ENCODE measurements around the gene ARL17B. TPM values are rescaled to one million over a fixed set of nuclear protein-coding genes. Genes with fewer than 3 reads are reported as not detected.
"Not testable (repeated sequence)": the region's sequence is repeated elsewhere in the genome, so short reads cannot be mapped to it uniquely, and the experiment has no call there.

Gene ARL17B
- total RNA-seq: 11.2 and 11.4 TPM in 2 replicates
- long read RNA-seq, partial matches to known transcripts: 0 of 11 reads
- long read RNA-seq, other reads (novel, unspliced or antisense): 10 of 11 reads

DNA sequence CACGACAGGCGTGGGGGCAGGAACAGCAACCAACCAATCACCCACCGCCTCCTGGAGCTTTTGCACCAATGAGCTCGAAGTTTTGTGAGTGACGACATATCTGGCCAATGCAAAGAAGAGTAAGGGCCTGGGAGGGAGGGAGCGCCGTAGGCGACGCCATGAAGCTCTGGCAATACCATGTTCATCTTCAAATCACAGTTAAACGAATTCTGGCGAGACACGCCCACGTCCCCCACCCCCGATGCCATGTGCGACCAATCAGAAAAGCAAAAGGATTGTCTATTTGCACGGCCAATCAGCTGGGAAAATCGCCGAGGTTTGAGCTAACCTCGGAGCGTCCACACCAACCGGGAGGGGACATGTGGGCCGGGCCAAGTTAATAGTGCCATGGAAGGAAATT is at the start of gene ARL17B:
Gene ARL17B, minus strand, starts transcription at position 12 of the 400 bp plus-strand sequence. CDS start 3,369 bp downstream, outside the sequence.
- H3K4me1 Mint-ChIP-seq (ENCODE audit: unreplicated experiment); H3K4me3 Mint-ChIP-seq (ENCODE audit: unreplicated experiment); H3K27me3 Mint-ChIP-seq (ENCODE audit: unreplicated experiment); H3K9me3 Mint-ChIP-seq (ENCODE audit: unreplicated experiment); H3K36me3 Mint-ChIP-seq (ENCODE audit: unreplicated experiment); H3K27ac Mint-ChIP-seq (ENCODE audit: unreplicated experiment): not testable (repeated sequence)
- DNase-seq (ENCODE audit: extremely low spot score, unreplicated experiment): peak; percentile 95

DNA sequence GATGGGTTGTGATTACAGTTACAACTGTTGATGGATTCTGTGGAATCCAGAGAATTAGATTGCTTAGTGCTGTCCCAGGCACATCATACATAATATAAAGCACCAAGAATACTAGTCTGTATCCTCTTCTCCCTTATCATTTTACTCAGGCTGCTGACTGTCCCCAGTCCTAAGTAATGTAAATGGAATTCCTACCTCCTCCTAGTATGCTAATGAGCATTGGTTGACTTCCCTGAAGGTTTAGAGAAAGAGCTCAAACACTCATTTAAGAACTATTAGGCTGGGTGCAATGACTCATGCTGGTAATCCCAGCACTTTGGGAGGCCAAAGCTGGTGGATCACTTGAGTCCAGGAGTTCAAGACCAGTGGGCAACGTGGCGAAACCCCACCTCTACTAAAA is 48.3 kb upstream of the ARL17B start:
- H3K4me1 Mint-ChIP-seq (ENCODE audit: unreplicated experiment); H3K9me3 Mint-ChIP-seq (ENCODE audit: unreplicated experiment); H3K27ac Mint-ChIP-seq (ENCODE audit: unreplicated experiment); H3K27me3 Mint-ChIP-seq (ENCODE audit: unreplicated experiment); DNase-seq (ENCODE audit: extremely low spot score, unreplicated experiment); H3K36me3 Mint-ChIP-seq (ENCODE audit: unreplicated experiment); H3K4me3 Mint-ChIP-seq (ENCODE audit: unreplicated experiment): not testable (repeated sequence)

DNA sequence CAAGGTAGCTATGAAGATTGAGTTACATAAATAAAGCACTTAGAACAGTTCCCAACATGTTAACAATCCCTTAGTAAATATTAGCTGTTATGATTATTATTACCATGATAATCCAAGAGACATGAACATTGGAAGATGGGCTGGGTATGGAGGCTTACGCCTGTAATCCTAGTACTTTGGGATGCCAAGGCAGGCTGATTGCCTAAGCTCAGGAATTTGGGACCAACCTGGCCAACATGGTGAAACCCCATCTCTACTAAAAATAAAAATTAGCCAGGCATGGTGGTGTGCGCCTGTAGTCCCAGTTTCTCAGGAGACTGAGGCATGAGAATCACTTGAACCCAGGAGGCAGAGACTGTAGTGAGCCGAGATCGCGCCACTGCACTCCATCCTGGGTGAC is 45.6 kb upstream of the ARL17B start:
- not testable (repeated sequence) for H3K9me3 Mint-ChIP-seq (ENCODE audit: unreplicated experiment); H3K4me1 Mint-ChIP-seq (ENCODE audit: unreplicated experiment); H3K27ac Mint-ChIP-seq (ENCODE audit: unreplicated experiment); H3K36me3 Mint-ChIP-seq (ENCODE audit: unreplicated experiment); H3K27me3 Mint-ChIP-seq (ENCODE audit: unreplicated experiment); DNase-seq (ENCODE audit: extremely low spot score, unreplicated experiment); H3K4me3 Mint-ChIP-seq (ENCODE audit: unreplicated experiment)

DNA sequence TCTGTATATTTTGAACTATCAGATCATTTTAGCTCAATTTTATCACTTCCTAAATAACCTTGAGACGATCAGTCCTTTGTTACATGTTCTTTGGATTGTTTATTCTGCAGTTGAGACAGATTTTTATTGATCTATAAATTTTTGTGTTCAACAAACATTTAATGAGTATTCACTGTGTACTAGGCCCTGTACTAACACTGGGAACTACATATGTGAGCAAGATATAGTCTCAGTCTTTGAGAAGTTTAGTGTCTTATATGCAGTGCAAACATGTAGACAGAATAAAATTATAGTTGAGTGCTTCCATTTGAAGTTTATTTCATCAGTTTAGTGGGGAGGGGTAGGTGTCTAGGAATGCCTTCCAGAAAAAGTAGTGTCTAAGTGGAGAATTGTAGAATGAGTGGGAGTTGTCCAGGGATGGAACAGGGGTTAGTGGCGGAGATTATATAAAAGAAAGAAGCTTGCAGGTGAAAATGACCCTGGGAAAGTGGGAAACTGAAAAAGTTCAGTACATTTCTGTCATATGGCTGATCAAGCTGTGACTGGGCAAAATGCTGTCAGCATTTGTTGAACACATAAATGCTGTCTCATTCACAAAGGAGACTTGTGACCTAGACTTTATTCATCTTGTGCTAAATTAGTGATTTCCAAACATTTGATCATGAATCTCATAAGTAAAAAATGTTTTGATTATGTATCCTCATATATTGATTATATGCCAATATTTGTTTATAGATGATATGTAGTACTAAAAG is 39.6 kb upstream of the ARL17B start:
- not testable (repeated sequence) for H3K9me3 Mint-ChIP-seq (ENCODE audit: unreplicated experiment); H3K27ac Mint-ChIP-seq (ENCODE audit: unreplicated experiment); H3K4me3 Mint-ChIP-seq (ENCODE audit: unreplicated experiment); DNase-seq (ENCODE audit: extremely low spot score, unreplicated experiment); H3K27me3 Mint-ChIP-seq (ENCODE audit: unreplicated experiment); H3K4me1 Mint-ChIP-seq (ENCODE audit: unreplicated experiment); H3K36me3 Mint-ChIP-seq (ENCODE audit: unreplicated experiment)

DNA sequence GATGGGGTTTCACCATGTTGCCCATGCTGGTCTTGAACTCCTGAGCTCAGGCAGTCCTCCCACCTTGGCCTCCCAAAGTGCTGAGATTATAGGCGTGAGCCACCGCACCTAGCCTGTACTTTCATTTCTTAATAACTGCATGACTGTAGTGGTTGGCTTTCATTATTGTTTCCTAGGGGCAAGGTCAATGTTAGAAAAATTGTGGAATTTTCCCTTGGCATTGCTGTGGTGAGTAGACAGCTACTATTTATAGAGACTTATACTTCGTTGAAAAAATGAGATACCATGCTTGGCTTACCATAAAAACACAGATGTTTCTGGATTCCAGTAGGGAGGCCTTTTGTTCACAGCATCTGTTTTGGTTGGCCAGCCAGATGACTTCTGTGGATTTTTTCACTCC is 39.0 kb upstream of the ARL17B start:
- not testable (repeated sequence) for H3K27me3 Mint-ChIP-seq (ENCODE audit: unreplicated experiment); DNase-seq (ENCODE audit: extremely low spot score, unreplicated experiment); H3K9me3 Mint-ChIP-seq (ENCODE audit: unreplicated experiment); H3K36me3 Mint-ChIP-seq (ENCODE audit: unreplicated experiment); H3K4me1 Mint-ChIP-seq (ENCODE audit: unreplicated experiment); H3K4me3 Mint-ChIP-seq (ENCODE audit: unreplicated experiment); H3K27ac Mint-ChIP-seq (ENCODE audit: unreplicated experiment)

DNA sequence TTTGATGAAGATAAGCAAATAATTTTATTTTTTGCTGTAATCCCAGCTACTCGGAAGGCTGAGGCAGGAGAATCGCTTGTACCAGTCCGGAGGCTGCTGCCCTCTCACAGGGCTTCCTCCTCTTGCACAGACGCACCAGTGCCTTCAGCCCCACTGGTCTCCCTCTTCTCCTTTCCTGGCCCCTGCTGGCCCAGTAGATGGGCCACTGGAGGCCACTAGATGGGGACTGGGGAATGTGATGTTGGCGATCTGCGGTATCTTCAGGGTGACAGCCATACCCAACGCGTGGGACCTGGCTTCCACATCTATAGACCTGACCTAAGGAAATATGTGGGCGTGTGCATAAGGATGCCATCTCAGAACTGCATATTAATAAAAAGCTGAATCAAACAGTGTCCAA is 38.4 kb upstream of the ARL17B start:
- H3K36me3 Mint-ChIP-seq (ENCODE audit: unreplicated experiment); DNase-seq (ENCODE audit: extremely low spot score, unreplicated experiment); H3K4me1 Mint-ChIP-seq (ENCODE audit: unreplicated experiment); H3K4me3 Mint-ChIP-seq (ENCODE audit: unreplicated experiment); H3K27me3 Mint-ChIP-seq (ENCODE audit: unreplicated experiment); H3K9me3 Mint-ChIP-seq (ENCODE audit: unreplicated experiment); H3K27ac Mint-ChIP-seq (ENCODE audit: unreplicated experiment): not testable (repeated sequence)

DNA sequence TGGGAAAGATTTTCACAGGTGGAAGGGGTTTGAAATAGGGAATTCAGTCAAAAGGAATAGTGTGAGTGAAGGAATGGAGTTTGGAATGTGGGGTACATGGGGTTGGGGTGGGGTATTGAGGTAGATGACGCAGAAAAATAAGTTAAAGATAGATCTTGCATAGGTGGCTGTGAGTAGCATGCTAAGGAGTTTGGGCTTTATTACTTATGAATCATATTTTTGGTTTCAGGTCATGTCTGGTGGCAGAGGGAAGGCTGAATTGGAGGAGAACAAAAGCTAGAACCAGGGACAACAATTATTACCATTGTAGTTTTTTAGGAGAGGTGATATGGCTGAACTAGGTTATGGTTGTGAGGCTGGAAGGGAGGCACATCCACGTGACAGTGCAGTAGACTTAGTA is 34.7 kb upstream of the ARL17B start:
- H3K27me3 Mint-ChIP-seq (ENCODE audit: unreplicated experiment); H3K4me1 Mint-ChIP-seq (ENCODE audit: unreplicated experiment): not testable (repeated sequence)

DNA sequence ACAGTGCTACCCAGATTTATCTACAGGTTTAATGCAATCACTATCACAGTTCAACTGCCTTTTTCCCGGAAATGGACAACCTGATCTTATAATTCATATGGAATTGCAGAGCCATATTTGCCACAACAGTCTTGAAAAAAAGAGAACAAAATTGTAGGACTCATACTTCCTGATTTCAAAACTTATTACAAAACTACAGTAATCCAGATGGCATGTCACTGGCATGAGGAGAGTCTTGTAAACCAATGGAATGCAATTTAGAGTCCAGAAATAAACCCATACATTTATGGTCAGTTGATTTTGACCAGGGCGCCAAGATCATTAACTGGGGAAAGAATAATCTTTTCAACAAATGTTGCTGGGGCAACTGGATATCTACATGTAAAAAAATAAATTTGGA is 32.1 kb upstream of the ARL17B start:
- not testable (repeated sequence) for H3K36me3 Mint-ChIP-seq (ENCODE audit: unreplicated experiment); H3K4me1 Mint-ChIP-seq (ENCODE audit: unreplicated experiment); H3K9me3 Mint-ChIP-seq (ENCODE audit: unreplicated experiment); H3K27me3 Mint-ChIP-seq (ENCODE audit: unreplicated experiment); H3K27ac Mint-ChIP-seq (ENCODE audit: unreplicated experiment); H3K4me3 Mint-ChIP-seq (ENCODE audit: unreplicated experiment); DNase-seq (ENCODE audit: extremely low spot score, unreplicated experiment)

More for the DNA sequence above, 34.7 kb upstream of the ARL17B start:
- H3K27ac Mint-ChIP-seq (ENCODE audit: unreplicated experiment); H3K9me3 Mint-ChIP-seq (ENCODE audit: unreplicated experiment); H3K4me3 Mint-ChIP-seq (ENCODE audit: unreplicated experiment); H3K36me3 Mint-ChIP-seq (ENCODE audit: unreplicated experiment); DNase-seq (ENCODE audit: extremely low spot score, unreplicated experiment): not testable (repeated sequence)

DNA sequence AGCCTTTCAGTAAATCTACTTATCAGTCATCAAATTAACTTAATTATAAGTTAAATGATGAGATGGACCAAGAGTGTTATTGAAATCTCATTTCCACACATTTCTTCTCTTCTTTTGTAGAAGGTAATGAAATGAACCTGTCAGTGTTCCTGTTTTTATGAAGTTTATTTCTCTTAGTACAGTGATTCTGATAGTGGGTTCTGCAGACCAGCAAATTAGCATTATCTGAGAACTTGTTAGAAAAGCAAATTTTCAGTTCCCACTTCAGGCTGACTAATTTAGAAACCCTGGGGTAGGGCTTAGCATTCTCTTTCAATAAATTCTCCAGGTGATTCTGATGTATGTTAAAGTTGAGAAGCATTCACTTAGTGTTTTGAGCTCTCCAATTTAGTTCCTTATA is 23.9 kb upstream of the ARL17B start:
- DNase-seq (ENCODE audit: extremely low spot score, unreplicated experiment); H3K4me1 Mint-ChIP-seq (ENCODE audit: unreplicated experiment); H3K4me3 Mint-ChIP-seq (ENCODE audit: unreplicated experiment); H3K9me3 Mint-ChIP-seq (ENCODE audit: unreplicated experiment); H3K27me3 Mint-ChIP-seq (ENCODE audit: unreplicated experiment); H3K27ac Mint-ChIP-seq (ENCODE audit: unreplicated experiment); H3K36me3 Mint-ChIP-seq (ENCODE audit: unreplicated experiment): not testable (repeated sequence)

DNA sequence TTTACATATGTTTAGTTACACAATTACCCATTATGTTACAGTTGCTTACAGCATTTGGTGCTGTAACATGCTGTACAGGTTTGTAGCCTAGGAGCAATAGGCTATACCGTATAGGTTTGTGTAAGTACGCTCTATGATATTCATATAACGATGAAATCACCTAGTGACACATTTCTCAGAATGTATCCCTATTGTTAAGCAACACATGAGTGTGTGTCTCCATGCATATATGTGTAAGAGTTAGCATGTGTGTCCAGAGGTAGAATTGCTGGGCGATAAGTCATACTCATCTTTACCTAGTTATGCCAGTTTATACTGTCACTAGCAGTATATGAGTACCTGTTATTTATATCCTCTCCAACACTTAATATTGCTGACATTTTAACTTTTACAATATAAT is 21.6 kb upstream of the ARL17B start:
- not testable (repeated sequence) for H3K4me3 Mint-ChIP-seq (ENCODE audit: unreplicated experiment); H3K27ac Mint-ChIP-seq (ENCODE audit: unreplicated experiment); H3K27me3 Mint-ChIP-seq (ENCODE audit: unreplicated experiment); H3K4me1 Mint-ChIP-seq (ENCODE audit: unreplicated experiment); DNase-seq (ENCODE audit: extremely low spot score, unreplicated experiment); H3K36me3 Mint-ChIP-seq (ENCODE audit: unreplicated experiment); H3K9me3 Mint-ChIP-seq (ENCODE audit: unreplicated experiment)

DNA sequence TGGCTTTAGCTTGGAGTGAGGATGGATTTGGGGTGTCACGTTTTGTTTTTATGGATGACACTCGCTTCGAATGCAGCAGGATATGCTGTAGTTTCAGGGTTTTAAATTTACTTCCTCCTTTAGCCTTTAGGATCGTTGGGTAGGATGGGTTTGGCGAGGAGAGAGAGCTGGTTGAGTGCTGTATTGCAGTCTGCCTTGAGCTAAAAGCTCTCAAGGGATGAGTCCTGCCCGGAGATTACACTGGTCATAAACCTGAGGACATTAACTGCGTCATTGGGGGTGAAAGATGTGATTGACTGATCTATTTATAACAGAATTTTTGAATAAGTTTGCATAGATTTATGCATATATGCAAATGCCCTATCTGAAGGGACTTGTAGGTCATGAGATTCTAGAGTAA is 11.9 kb upstream of the ARL17B start:
- not testable (repeated sequence) for DNase-seq (ENCODE audit: extremely low spot score, unreplicated experiment); H3K9me3 Mint-ChIP-seq (ENCODE audit: unreplicated experiment); H3K4me3 Mint-ChIP-seq (ENCODE audit: unreplicated experiment); H3K27ac Mint-ChIP-seq (ENCODE audit: unreplicated experiment); H3K27me3 Mint-ChIP-seq (ENCODE audit: unreplicated experiment); H3K36me3 Mint-ChIP-seq (ENCODE audit: unreplicated experiment); H3K4me1 Mint-ChIP-seq (ENCODE audit: unreplicated experiment)

DNA sequence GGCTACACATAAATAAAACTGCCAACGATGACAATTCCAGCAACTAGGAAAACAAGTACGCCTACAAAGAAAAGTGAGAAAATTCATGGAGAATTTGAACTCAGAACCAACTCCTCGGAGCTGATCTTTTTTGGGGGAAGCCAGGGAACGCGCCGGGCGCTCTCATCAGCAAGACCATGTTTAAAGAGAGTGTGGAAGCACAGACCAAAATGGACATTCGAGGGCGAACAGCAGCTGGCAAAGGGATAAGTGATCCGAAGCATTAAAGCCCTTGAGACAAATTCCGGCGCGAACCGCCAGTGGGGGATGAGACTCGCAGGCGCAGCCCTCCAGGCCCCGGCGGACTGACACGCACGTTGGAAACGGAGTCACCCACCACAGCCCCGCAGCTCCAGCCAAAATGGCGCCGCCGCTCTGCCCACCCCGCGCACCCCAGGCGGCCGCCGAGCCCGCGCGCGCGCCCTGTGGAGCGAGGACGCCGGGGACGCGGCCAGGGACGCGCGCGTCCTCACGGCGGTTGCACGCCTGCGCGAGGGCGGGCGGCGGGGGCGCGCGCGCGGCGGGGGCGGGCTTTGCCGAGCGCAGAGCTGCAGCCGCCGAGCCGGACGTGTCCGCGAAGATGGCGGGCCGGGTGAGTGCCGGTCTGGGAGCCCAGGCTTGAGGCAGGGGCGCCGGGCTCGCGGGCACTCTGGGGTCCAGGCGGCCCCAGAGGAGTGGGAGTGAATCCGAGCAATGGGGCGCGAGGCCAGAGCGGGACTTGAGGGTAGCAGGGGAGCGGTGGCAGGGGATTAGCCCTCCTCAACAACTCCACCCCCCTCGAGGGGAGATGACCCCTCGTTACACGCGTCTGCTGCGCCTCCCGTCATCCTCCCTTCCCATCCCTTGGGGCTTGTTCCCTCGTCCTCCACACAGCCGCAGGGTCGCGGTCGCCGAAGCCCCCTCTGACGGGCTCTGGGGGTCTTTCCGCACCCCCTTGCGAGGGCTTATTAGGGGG is 11.0 kb upstream of the ARL17B start:
- not testable (repeated sequence) for H3K4me3 Mint-ChIP-seq (ENCODE audit: unreplicated experiment); H3K36me3 Mint-ChIP-seq (ENCODE audit: unreplicated experiment); H3K27ac Mint-ChIP-seq (ENCODE audit: unreplicated experiment); H3K9me3 Mint-ChIP-seq (ENCODE audit: unreplicated experiment); H3K4me1 Mint-ChIP-seq (ENCODE audit: unreplicated experiment); DNase-seq (ENCODE audit: extremely low spot score, unreplicated experiment); H3K27me3 Mint-ChIP-seq (ENCODE audit: unreplicated experiment)

Measured in osteocyte (in vitro differentiated cells).